Left ventricle myocardium superior (tissue), 1 donor: ENCODE data around the gene TANK. TPM values are rescaled to one million over a fixed set of nuclear protein-coding genes. Genes with fewer than 3 reads are reported as not detected.
"Not testable (repeated sequence)": the region's sequence is repeated elsewhere in the genome, so short reads cannot be mapped to it uniquely, and the experiment has no call there.

Experiments
- ATAC-seq: fragments of 200-7000 bp; cut with Tn5 transposase; one replicate; pipeline ENCODE4 v1.9.1; 2020; ENCODE audit warnings: mild to moderate bottlenecking, moderate library complexity
- DNase-seq: peaks from one replicate; pipeline ENCODE4 v3.0.0-alpha.2; 2020
- intact Hi-C: fragments of 100-400 bp; cut with micrococcal nuclease; formaldehyde crosslinking; loops from one replicate; pipeline ENCODE4 v1.11.0; 2022
- total RNA-seq: library from RNA; stranded (reverse); fragmentation: NEBNext Ultra II Directional; extraction: Animal tissue kit (Norgen Biotek cat#: 25700); gene quantifications from one replicate; pipeline ENCODE4 v1.2.1, GENCODE V29; 2021
- donor health status: DM: no; HTN: yes; CAD: no; lungs with severe emphysema.

The TANK gene
- total RNA-seq, 1 donor from 2014 or later, result 27.9 TPM

- intact Hi-C loops, result no loop called here
- ATAC-seq (no peak), DNase-seq (no peak)
Observed at GRCh38 chr2:161243312-161243711, 83.1 kb downstream of the TANK start.

GRCh38 chr2:161243905-161244304 is 83.7 kb downstream of the TANK start:
- intact Hi-C loops, result no loop called here
- ATAC-seq, result no peak
- DNase-seq, result no peak

- DNase-seq, ATAC-seq, intact Hi-C loops: not testable (repeated sequence)
Observed at GRCh38 chr2:161244387-161245260, 84.4 kb downstream of the TANK start.

- intact Hi-C loops, result no loop called here
- DNase-seq (no peak), ATAC-seq (no peak)
Observed at GRCh38 chr2:161245261-161245553, 85.0 kb downstream of the TANK start.

- intact Hi-C loops, result no loop called here
- DNase-seq, result no peak
- ATAC-seq, result no peak
Observed at GRCh38 chr2:161245671-161246070, 85.4 kb downstream of the TANK start.

GRCh38 chr2:161246281-161246680 is 86.1 kb downstream of the TANK start:
- DNase-seq, result no peak
- intact Hi-C loops, result no loop called here
- no peak for ATAC-seq

- ATAC-seq, result no peak
- DNase-seq, result no peak
- intact Hi-C loops, result no loop called here
Observed at GRCh38 chr2:161250864-161251436, 90.7 kb downstream of the TANK start.

GRCh38 chr2:161257123-161257952 is 97.1 kb downstream of the TANK start:
- ATAC-seq (no peak), DNase-seq (no peak)
- intact Hi-C loops, result no loop called here

GRCh38 chr2:161265874-161266273 is 105.6 kb downstream of the TANK start:
- intact Hi-C loops, result no loop called here
- no peak for DNase-seq
- no peak for ATAC-seq

GRCh38 chr2:161269111-161269510 is 108.9 kb downstream of the TANK start:
- ATAC-seq, result no peak
- intact Hi-C loops, result no loop called here
- no peak for DNase-seq

- no peak for DNase-seq
- ATAC-seq, result no peak
- intact Hi-C loops, result loop anchor here (5.0 kb wide), 1 partner anchor 51 kb away; no protein-coding TSS in a partner anchor
Observed at GRCh38 chr2:161273038-161273760, 113.0 kb downstream of the TANK start.

GRCh38 chr2:161278564-161279229 is 118.5 kb downstream of the TANK start:
- DNase-seq, ATAC-seq, intact Hi-C loops: not testable (repeated sequence)

- ATAC-seq, intact Hi-C loops, DNase-seq: not testable (repeated sequence)
Observed at GRCh38 chr2:161279230-161279815, 119.1 kb downstream of the TANK start.

- intact Hi-C loops, ATAC-seq: not testable (repeated sequence)
- peak; percentile 68 for DNase-seq
Observed at GRCh38 chr2:161280906-161281323, 120.7 kb downstream of the TANK start.

- intact Hi-C loops, DNase-seq, ATAC-seq: not testable (repeated sequence)
Observed at GRCh38 chr2:161281615-161282310, 121.5 kb downstream of the TANK start.

- intact Hi-C loops, ATAC-seq, DNase-seq: not testable (repeated sequence)
Observed at GRCh38 chr2:161282311-161282644, 122.0 kb downstream of the TANK start.

GRCh38 chr2:161283926-161284325 is 123.7 kb downstream of the TANK start:
- no peak for ATAC-seq
- DNase-seq, result no peak
- intact Hi-C loops, result no loop called here
